ENCODE data around the gene WFS1.

WFS1 gene

GRCh38 chr4:6301051-6301731 lies 31.5 kb downstream of the WFS1 start:
- DNase-seq, result no peak

- DNase-seq, result no peak
Measured at GRCh38 chr4:6301732-6302442, 32.2 kb downstream of the WFS1 start.

GRCh38 chr4:6302869-6303268 lies 33.2 kb downstream of the WFS1 start:
- DNase-seq, result no peak

- DNase-seq, result no peak
Measured at GRCh38 chr4:6303943-6304342, 34.3 kb downstream of the WFS1 start.

GRCh38 chr4:6306299-6306698 lies 36.6 kb downstream of the WFS1 start:
- no peak for DNase-seq

- DNase-seq, result no peak
Measured at GRCh38 chr4:6307230-6307629, 37.6 kb downstream of the WFS1 start.

GRCh38 chr4:6307891-6308290 lies 38.2 kb downstream of the WFS1 start:
- no peak for DNase-seq

GRCh38 chr4:6308899-6309643 lies 39.4 kb downstream of the WFS1 start:
- no peak for DNase-seq

- no peak for DNase-seq
Measured at GRCh38 chr4:6309777-6310176, 40.1 kb downstream of the WFS1 start.

- DNase-seq, result no peak
Measured at GRCh38 chr4:6313216-6313615, 43.6 kb downstream of the WFS1 start.

GRCh38 chr4:6316461-6317003 lies 46.9 kb downstream of the WFS1 start:
- no peak for DNase-seq

GRCh38 chr4:6318206-6318605 lies 48.6 kb downstream of the WFS1 start:
- DNase-seq, result no peak

GRCh38 chr4:6319530-6320150 lies 50.0 kb downstream of the WFS1 start:
- DNase-seq, result no peak

- no peak for DNase-seq
Measured at GRCh38 chr4:6320663-6321062, 51.0 kb downstream of the WFS1 start.

- no peak for DNase-seq
Measured at GRCh38 chr4:6321361-6321760, 51.7 kb downstream of the WFS1 start.

- no peak for DNase-seq
Measured at GRCh38 chr4:6322067-6322760, 52.6 kb downstream of the WFS1 start.

GRCh38 chr4:6322761-6323566 lies 53.3 kb downstream of the WFS1 start:
- no peak for DNase-seq

GRCh38 chr4:6324461-6324998 lies 54.9 kb downstream of the WFS1 start:
- DNase-seq, result no peak

GRCh38 chr4:6324999-6325787 lies 55.5 kb downstream of the WFS1 start:
- no peak for DNase-seq

GRCh38 chr4:6325788-6326290 lies 56.2 kb downstream of the WFS1 start:
- DNase-seq, result no peak

All from hippocampal formation (tissue), 2 donors.